ENCODE measurements around the gene PAK5. TPM values are rescaled to one million over a fixed set of nuclear protein-coding genes. Genes with fewer than 3 reads are reported as not detected.

Gene PAK5
- total RNA-seq, 1 experiment from 2014 or later = 0.21 TPM

DNA sequence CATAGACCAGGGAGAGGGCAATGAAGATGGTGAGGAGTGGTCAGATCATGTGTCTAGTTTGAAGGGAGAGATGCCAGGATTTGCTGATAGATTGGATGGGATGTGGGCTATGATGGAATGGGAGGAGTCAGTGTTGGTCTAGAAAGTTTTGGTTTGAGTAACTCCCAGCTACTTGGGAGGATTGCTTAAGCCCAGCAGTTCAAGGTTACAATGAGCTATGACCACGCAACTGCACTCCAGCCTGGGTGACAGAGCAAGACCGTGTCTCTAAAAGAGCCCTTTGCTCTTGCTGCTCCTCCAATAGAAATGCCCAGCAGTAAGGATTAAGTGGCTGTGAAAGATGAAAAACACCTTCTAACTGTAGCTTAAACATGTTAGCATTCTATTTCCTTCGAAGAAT lies 342.7 kb downstream of the PAK5 start:
- DNase-seq (ENCODE audit: low spot score) = no peak

DNA sequence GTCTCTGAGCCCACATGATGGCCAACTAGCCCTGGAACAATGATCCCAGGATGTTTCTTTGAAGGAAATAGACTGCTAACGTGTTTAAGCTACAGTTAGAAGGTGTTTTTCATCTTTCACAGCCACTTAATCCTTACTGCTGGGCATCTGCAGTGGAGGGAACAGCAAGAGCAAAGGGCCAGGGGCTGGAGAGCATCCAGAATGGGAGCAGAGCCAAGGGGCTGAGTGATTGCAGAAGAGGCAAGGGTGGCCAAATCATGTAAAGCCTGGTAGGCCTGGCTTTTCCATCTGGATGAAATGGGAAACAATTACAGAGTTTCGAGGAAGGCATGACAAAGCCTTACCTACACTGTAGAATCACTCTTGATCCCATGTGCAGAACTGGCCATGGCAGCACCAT lies 343.2 kb downstream of the PAK5 start:
- DNase-seq (ENCODE audit: low spot score) = no peak

DNA sequence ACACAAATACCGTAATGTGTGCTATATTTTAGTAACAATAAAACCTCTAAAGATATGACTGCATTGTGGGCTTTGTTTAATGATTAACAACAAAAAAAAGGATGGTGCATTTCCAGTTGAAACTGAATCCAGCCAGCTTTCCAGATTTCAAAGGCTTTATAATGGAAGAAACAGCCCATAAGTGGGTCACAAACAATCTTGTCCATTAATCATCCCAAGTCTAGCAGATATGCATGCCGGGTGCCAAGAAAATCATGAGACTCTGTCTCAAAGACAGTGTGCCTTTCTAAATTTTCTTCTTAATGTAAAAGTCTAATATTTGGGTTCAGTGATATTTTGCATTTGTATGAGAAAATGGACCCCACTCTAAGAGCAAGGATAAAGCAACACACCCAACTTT lies 345.1 kb downstream of the PAK5 start:
- DNase-seq (ENCODE audit: low spot score) = no peak

DNA sequence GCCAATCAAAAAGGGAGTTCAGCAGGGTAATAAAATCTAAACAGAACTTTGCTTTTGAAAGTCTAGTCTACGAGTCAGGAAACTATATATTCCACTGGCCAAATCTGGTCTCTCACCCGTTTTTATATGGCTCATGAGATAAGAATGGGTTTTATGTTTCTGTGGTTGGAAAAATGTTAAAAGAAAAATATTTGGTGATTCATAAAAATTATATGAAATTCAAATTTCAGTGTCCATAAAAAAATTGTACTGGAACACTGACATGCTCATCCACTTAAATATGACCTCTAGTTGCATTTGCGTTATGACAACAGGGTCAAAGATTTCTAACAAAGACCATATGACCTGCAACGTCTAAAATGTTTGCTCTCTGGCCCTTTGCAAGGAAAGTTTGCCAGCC lies 346.8 kb downstream of the PAK5 start:
- no peak for DNase-seq (ENCODE audit: low spot score)

DNA sequence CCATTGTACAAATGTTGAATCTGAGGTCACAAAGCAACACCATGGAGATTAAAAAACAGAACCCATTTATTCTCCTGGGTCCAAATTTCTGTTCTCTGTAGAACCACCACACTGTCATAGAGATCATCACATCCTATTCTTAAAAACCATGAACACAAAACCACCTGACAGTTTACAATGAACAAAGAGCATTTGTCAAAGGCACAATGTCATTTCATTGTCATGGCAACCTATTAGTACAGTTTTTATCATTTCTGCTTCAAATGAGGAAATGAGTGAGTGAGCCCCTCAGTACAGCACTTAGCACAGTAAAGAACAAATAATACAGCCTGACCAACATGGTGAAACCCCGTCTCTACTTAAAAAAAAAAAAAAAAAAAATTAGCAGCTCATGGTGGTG lies 347.6 kb downstream of the PAK5 start:
- DNase-seq (ENCODE audit: low spot score) = no peak

DNA sequence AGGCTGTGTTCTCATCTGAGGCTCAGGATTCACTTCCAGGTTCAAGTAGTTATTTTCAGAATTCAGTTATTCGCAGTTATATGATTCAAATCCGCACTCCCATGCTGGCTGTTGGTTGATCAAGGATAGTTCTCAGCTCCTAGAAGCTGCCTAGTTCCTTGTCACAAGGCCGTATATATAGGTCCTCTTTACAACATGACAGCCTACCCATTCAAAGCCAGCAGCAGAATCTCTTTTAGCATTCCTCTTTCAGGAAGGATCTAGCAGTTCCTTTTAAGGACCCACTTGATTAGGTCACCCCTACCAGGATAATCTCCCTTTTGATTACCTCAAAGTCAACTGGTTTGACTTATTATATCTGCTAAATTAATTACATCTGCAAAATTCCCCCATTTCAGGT lies 348.2 kb downstream of the PAK5 start:
- no peak for DNase-seq (ENCODE audit: low spot score)

DNA sequence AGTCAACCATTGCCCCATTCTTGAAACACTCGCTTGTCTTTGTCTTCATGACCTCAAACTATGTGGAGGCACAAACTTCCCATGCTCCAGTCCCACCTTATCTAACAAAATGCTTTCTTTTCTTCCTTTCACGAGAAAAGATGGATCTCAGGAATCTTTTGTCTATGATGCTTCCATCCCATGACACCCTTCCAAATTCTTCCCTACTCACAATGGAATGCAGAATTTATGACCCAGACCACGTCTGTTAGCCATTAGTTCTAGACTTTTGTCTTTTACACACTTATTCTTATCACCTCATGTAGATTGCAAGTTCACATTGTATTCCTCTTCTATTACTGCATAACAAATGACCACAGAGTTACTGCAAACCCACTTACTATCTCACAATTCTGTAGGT lies 348.7 kb downstream of the PAK5 start:
- DNase-seq (ENCODE audit: low spot score) = no peak

DNA sequence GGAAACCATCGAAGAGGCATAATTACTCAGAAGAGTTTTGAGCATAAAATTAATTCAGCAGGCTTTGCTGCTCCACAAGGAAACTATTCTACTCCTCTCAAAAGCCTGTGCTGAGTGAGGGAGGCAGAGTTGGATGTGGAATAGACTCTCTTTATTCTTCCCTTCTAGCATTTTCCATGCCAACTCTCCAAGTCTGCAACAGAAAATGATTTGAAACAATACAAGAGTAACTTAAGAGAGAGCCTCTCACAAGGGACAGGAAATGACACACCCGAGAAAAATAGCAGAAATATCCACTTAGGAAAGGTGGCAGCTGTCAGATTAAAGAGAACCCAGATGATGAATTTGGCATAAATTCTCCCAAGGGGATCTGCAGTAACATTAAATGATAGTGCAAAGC lies 350.8 kb downstream of the PAK5 start:
- no peak for DNase-seq (ENCODE audit: low spot score)

Other genes starting within 250 kb of the PAK5 start
- gene ANKEF1, start 195.9 kb upstream of the PAK5 start, total RNA-seq (2014; rRNA removed; shearing (Covaris generic)) = 4.1 and 4.4 TPM in 2 replicates